HepG2 (cell line): ENCODE results near the gene IZUMO4. TPM values are rescaled to one million over a fixed set of nuclear protein-coding genes. Genes with fewer than 3 reads are reported as not detected.

Experiments
- ARID2 ChIP-seq: sonication (generic); formaldehyde crosslinking; IDR thresholded peaks from 2 replicates; pipeline ENCODE4 v1.8.1; 2022; ENCODE audit warnings: mild to moderate bottlenecking, missing genetic modification reagents, borderline replicate concordance
- ARNT2 ChIP-seq: sonication (generic); formaldehyde crosslinking; IDR thresholded peaks from 2 replicates; pipeline ENCODE4 v1.8.0; 2022; ENCODE audit warnings: mild to moderate bottlenecking, low read depth, missing genetic modification reagents, moderate library complexity
- BORCS8-MEF2B ChIP-seq: sonication (generic); formaldehyde crosslinking; IDR thresholded peaks from 2 replicates; pipeline ENCODE4 v1.8.0; 2022; ENCODE audit warnings: mild to moderate bottlenecking, missing genetic modification reagents
- CBX2 ChIP-seq, 2 experiments: fragments of 200-600 bp in 1 of 2; sonication (generic); formaldehyde crosslinking in 1 of 2; IDR thresholded peaks; 2 replicates each; pipeline versions ENCODE4 v1.7.0 to v1.8.1; 2018 to 2022; ENCODE audit warnings: low read depth in 2 of 2, low read length in 1 of 2, mild to moderate bottlenecking in 1 of 2, missing genetic modification reagents in 1 of 2
- FOXA1 ChIP-seq, 2 experiments: fragments of 450-650 bp in 1 of 2; sonication (generic) in 1 of 2; formaldehyde crosslinking in 1 of 2; IDR thresholded peaks; 2 replicates each; pipeline versions ENCODE4 v1.4.0 to v1.6.1; 2016 to 2020; ENCODE audit warnings: missing genetic modification reagents in 1 of 2
- FOXK1 ChIP-seq: sonication (generic); formaldehyde crosslinking; IDR thresholded peaks from 2 replicates; pipeline ENCODE4 v1.4.0; 2020; ENCODE audit warnings: low read depth, missing genetic modification reagents, borderline replicate concordance
- GZF1 ChIP-seq: sonication (generic); formaldehyde crosslinking; IDR thresholded peaks from 2 replicates; pipeline ENCODE4 v1.5.1; 2020; ENCODE audit warnings: mild to moderate bottlenecking, missing genetic modification reagents
- JARID2 ChIP-seq: sonication (generic); formaldehyde crosslinking; IDR thresholded peaks from 2 replicates; pipeline ENCODE4 v1.8.1; 2023; ENCODE audit warnings: missing genetic modification reagents, inconsistent platforms; ENCODE audit not compliant: insufficient replicate concordance
- MATR3 ChIP-seq: sonication (generic); formaldehyde crosslinking; IDR thresholded peaks from 2 replicates; pipeline ENCODE4 v1.4.0; 2020; ENCODE audit warnings: missing genetic modification reagents
- NR2C2 ChIP-seq: sonication (generic); formaldehyde crosslinking; IDR thresholded peaks from 2 replicates; pipeline ENCODE4 v1.4.0; 2020; ENCODE audit warnings: missing genetic modification reagents, mild to moderate bottlenecking, moderate library complexity, borderline replicate concordance
- RARA ChIP-seq: IDR thresholded peaks from 2 replicates; pipeline ENCODE4 v1.6.1; 2016; ENCODE audit warnings: missing genetic modification reagents, missing compliant biosample characterization
- REPIN1 ChIP-seq: sonication (generic); formaldehyde crosslinking; IDR thresholded peaks from 2 replicates; pipeline ENCODE4 v1.8.0; 2022; ENCODE audit warnings: missing genetic modification reagents, low read depth, mild to moderate bottlenecking, borderline replicate concordance
- SALL2 ChIP-seq: sonication (generic); formaldehyde crosslinking; IDR thresholded peaks from 2 replicates; pipeline ENCODE4 v1.8.1; 2023; ENCODE audit warnings: mild to moderate bottlenecking, missing genetic modification reagents, inconsistent platforms
- SNAPC2 ChIP-seq: sonication (generic); formaldehyde crosslinking; IDR thresholded peaks from 2 replicates; pipeline ENCODE4 v1.8.1; 2022; ENCODE audit warnings: mild to moderate bottlenecking, missing genetic modification reagents
- THYN1 ChIP-seq: sonication (generic); formaldehyde crosslinking; IDR thresholded peaks from 2 replicates; pipeline ENCODE4 v1.8.1; 2023; ENCODE audit warnings: low read depth, mild to moderate bottlenecking, moderate library complexity, missing genetic modification reagents, borderline replicate concordance
- TOE1 ChIP-seq: sonication (generic); formaldehyde crosslinking; IDR thresholded peaks from 2 replicates; pipeline ENCODE4 v1.4.0; 2020; ENCODE audit warnings: mild to moderate bottlenecking, missing genetic modification reagents
- ZFX ChIP-seq: sonication (generic); formaldehyde crosslinking; IDR thresholded peaks from 2 replicates; pipeline ENCODE4 v1.4.0; 2020; ENCODE audit warnings: mild to moderate bottlenecking, low read depth, missing genetic modification reagents, moderate library complexity
- ZNF256 ChIP-seq: sonication (generic); formaldehyde crosslinking; conservative IDR thresholded peaks from 2 replicates; pipeline ENCODE4 v1.4.0; 2020; ENCODE audit warnings: missing genetic modification reagents
- ZNF333 ChIP-seq: sonication (generic); formaldehyde crosslinking; IDR thresholded peaks from 2 replicates; pipeline ENCODE4 v1.4.0; 2020; ENCODE audit warnings: mild to moderate bottlenecking, missing genetic modification reagents, borderline replicate concordance
- ZNF350 ChIP-seq: sonication (generic); formaldehyde crosslinking; IDR thresholded peaks from 2 replicates; pipeline ENCODE4 v1.4.0; 2020; ENCODE audit warnings: mild to moderate bottlenecking, low read depth, missing genetic modification reagents, borderline replicate concordance
- ZNF792 ChIP-seq: IDR thresholded peaks from 2 replicates; pipeline ENCODE4 v1.6.1; 2016
- ZSCAN20 ChIP-seq: sonication (generic); formaldehyde crosslinking; IDR thresholded peaks from 2 replicates; pipeline ENCODE4 v1.4.0; 2020; ENCODE audit warnings: missing genetic modification reagents, mild to moderate bottlenecking, borderline replicate concordance
- polyA plus RNA-seq, 8 experiments: library from polyadenylated mRNA; depleted of rRNA in 3 of 8; stranded (reverse) in 7 of 8; unstranded in 1 of 8; fragments of >200 nt; fragmentation: Illumina TruSeq in 4 of 8; extraction: Trizol in 4 of 8; gene quantifications; 2 replicates each; pipeline versions ENCODE4 v1.2.1 to v1.2.3, GENCODE V29; 2011 to 2016; ENCODE audit warnings: low read depth in 4 of 8, missing spikeins in 1 of 8, mixed read lengths in 1 of 8; ENCODE audit not compliant: insufficient read depth in 1 of 8
- total RNA-seq, 5 experiments: library from RNA; depleted of rRNA; stranded (reverse); fragments of >200 nt; fragmentation: Illumina TruSeq; extraction: Trizol; gene quantifications; 2 replicates each; pipeline ENCODE4 v1.2.3, GENCODE V29; 2016; ENCODE audit warnings: low read depth in 1 of 5
- TF ChIP-seq, protein P1 (sequence below): sonication (generic); formaldehyde crosslinking; IDR thresholded peaks from 2 replicates; pipeline ENCODE4 v1.5.0; 2020; ENCODE audit warnings: missing genetic modification reagents
- TF ChIP-seq, protein P2 (sequence below): sonication (generic); formaldehyde crosslinking; IDR thresholded peaks from 2 replicates; pipeline ENCODE4 v1.9.0; 2021; ENCODE audit warnings: missing genetic modification reagents, borderline replicate concordance
- TF ChIP-seq, protein P3 (sequence below): IDR thresholded peaks from 2 replicates; pipeline ENCODE4 v1.6.1; 2016; ENCODE audit warnings: mild to moderate bottlenecking

Gene IZUMO4
- total and polyA plus RNA-seq, 2 of the 13 experiments (the other 11 are each of a cell fraction or from before 2014, with no cell fraction given): 0.77 to 3.9 TPM

DNA sequence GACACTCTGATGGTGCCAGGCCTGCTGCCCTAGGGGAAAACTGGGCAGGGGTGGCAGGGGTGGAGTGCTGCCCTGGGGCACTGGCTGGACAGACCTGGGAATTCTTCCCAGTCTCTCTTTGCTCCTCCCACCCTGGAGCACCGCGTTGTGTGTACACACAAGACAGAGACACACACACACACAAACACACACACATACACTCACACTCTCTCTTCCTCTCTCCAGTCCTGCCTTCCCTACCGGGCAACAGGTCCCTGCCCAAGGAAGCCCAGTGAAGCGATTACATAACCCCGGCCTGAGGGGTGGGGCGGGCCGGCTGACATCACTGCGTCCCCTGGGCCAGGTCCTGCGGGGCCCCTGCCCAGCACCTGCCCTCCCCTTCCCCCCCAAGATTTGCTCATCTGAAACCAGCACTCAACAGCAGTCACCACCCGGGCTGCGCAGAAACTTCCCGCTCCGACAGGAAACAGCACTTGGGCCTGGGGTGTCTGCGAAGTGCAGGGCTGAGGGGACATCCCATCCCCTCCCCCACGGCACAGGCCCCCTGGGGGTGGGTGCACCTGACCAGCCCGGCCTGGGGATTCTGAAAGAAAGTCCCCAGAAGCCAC, 46.9 kb upstream of the IZUMO4 start (continued):
- TF ChIP-seq ARNT2 (CRISPR knock-in tag) (0 out of 2 replicates have a peak, but pooled peaks have one; percentile 36), FOXK1 (CRISPR knock-in tag) (no peak), BORCS8-MEF2B (CRISPR knock-in tag) (peak; percentile 61), ZNF350 (CRISPR knock-in tag) (no peak), ZNF792 (CRISPR knock-in tag) (no peak), REPIN1 (0 out of 2 replicates have a peak, but pooled peaks have one; percentile 51), ZNF256 (CRISPR knock-in tag) (no peak), ZSCAN20 (CRISPR knock-in tag) (no peak), ZFX (CRISPR knock-in tag) (no peak), TOE1 (CRISPR knock-in tag) (no peak), ARID2 (CRISPR knock-in tag) (no peak), MATR3 (CRISPR knock-in tag) (no peak), THYN1 (CRISPR knock-in tag) (no peak), CBX2 (IDR thresholded peaks at IDR 0.05; ENCODE audit: low read depth, low read length) (no peak), CBX2 (CRISPR knock-in tag; IDR thresholded peaks at IDR 0.05; ENCODE audit: low read depth) (no peak), ZNF333 (CRISPR knock-in tag) (0 out of 2 replicates have a peak, but pooled peaks have one; percentile 37), GZF1 (CRISPR knock-in tag) (no peak), FOXA1 (IDR thresholded peaks at IDR 0.05) (no peak), FOXA1 (CRISPR knock-in tag; IDR thresholded peaks at IDR 0.05) (peak; percentile 61), SNAPC2 (CRISPR knock-in tag) (no peak), SALL2 (CRISPR knock-in tag) (no peak), RARA (CRISPR knock-in tag) (peak; percentile 57), NR2C2 (no peak), JARID2 (CRISPR knock-in tag) (no peak)
- TF ChIP-seq, protein P1, sequence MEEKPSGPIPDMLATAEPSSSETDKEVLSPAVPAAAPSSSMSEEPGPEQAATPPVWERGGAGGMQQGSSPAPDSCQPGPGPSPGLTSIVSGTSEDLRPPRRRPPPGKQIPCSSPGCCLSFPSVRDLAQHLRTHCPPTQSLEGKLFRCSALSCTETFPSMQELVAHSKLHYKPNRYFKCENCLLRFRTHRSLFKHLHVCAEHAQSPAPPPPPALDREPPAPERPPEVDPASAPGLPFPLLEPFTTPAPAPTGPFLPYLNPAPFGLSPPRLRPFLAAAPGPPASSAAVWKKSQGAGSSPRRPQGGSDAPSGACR (CRISPR knock-in tag): peak; percentile 88
- TF ChIP-seq, protein P2, sequence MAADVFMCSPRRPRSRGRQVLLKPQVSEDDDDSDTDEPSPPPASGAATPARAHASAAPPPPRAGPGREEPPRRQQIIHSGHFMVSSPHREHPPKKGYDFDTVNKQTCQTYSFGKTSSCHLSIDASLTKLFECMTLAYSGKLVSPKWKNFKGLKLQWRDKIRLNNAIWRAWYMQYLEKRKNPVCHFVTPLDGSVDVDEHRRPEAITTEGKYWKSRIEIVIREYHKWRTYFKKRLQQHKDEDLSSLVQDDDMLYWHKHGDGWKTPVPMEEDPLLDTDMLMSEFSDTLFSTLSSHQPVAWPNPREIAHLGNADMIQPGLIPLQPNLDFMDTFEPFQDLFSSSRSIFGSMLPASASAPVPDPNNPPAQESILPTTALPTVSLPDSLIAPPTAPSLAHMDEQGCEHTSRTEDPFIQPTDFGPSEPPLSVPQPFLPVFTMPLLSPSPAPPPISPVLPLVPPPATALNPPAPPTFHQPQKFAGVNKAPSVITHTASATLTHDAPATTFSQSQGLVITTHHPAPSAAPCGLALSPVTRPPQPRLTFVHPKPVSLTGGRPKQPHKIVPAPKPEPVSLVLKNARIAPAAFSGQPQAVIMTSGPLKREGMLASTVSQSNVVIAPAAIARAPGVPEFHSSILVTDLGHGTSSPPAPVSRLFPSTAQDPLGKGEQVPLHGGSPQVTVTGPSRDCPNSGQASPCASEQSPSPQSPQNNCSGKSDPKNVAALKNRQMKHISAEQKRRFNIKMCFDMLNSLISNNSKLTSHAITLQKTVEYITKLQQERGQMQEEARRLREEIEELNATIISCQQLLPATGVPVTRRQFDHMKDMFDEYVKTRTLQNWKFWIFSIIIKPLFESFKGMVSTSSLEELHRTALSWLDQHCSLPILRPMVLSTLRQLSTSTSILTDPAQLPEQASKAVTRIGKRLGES (CRISPR knock-in tag): no peak
- TF ChIP-seq, protein P3, sequence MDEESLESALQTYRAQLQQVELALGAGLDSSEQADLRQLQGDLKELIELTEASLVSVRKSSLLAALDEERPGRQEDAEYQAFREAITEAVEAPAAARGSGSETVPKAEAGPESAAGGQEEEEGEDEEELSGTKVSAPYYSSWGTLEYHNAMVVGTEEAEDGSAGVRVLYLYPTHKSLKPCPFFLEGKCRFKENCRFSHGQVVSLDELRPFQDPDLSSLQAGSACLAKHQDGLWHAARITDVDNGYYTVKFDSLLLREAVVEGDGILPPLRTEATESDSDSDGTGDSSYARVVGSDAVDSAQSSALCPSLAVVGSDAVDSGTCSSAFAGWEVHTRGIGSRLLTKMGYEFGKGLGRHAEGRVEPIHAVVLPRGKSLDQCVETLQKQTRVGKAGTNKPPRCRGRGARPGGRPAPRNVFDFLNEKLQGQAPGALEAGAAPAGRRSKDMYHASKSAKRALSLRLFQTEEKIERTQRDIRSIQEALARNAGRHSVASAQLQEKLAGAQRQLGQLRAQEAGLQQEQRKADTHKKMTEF (CRISPR knock-in tag): peak; percentile 43
